IMR-90 (cell line): ENCODE data around the gene NEO1.

ENCODE experiments used
- CEBPB ChIP-seq: IDR thresholded peaks from 2 replicates; pipeline ENCODE4 v1.6.1; 2012; ENCODE audit warnings: low read depth, low read length, improper control_type of control experiment
- CHD1 ChIP-seq: IDR thresholded peaks from 2 replicates; pipeline ENCODE4 v1.6.1; 2012; ENCODE audit warnings: low read depth, low read length, improper control_type of control experiment
- MXI1 ChIP-seq: IDR thresholded peaks from 2 replicates; pipeline ENCODE4 v1.6.1; 2012; ENCODE audit warnings: low read depth, mild to moderate bottlenecking, low read length, moderate library complexity, borderline replicate concordance
- POLR2A ChIP-seq: IDR thresholded peaks from 2 replicates; pipeline ENCODE4 v1.6.1; 2012; ENCODE audit warnings: mild to moderate bottlenecking, low read depth, low read length
- RAD21 ChIP-seq: IDR thresholded peaks from 2 replicates; pipeline ENCODE4 v1.6.1; 2012; ENCODE audit warnings: low read length, improper control_type of control experiment
- RFX5 ChIP-seq: IDR thresholded peaks from 2 replicates; pipeline ENCODE4 v1.8.0; 2012; ENCODE audit warnings: low read depth, mild to moderate bottlenecking, low read length, moderate library complexity
- SMC3 ChIP-seq: fragments of 150-350 bp; IDR thresholded peaks from 2 replicates; pipeline ENCODE4 v1.6.1; 2016; ENCODE audit warnings: low read depth, mild to moderate bottlenecking, antibody characterized with exemption, low read length, moderate library complexity
- TF ChIP-seq, protein P1 (sequence below): conservative IDR thresholded peaks from 2 replicates; pipeline ENCODE4 v1.5.1; 2012; ENCODE audit warnings: mild to moderate bottlenecking, low read depth, low read length, improper control_type of control experiment
- TF ChIP-seq, protein P2 (sequence below): fragments of 150-350 bp; IDR thresholded peaks from 2 replicates; pipeline ENCODE4 v1.6.1; 2016; ENCODE audit warnings: low read depth, mild to moderate bottlenecking, low read length, moderate library complexity, borderline replicate concordance
- TF ChIP-seq, protein P3 (sequence below): fragments of 150-350 bp; IDR thresholded peaks from 2 replicates; pipeline ENCODE4 v1.6.1; 2017; ENCODE audit warnings: mild to moderate bottlenecking, antibody characterized with exemption, low read length, low read depth

DNA sequence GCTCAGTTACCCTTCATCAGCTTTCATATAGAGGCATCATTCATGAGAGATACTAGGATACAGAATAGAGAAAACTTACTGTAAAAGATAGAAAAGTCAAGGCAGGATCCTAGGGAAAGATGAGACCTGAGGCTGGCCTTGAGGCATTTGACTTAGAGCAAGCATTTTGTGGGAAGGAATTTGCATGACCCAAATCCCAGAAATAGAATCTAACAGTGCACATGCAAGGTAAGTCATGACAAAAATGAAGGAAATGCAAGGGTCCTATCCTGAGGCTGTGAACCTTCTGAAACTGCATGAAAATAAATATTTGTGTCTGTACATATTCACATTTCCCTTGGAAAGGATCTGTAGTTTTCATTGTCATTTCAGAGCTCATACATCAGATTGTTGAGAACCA, 194.2 kb downstream of the NEO1 start:
- TF ChIP-seq CHD1, result no peak
- TF ChIP-seq, protein P1, sequence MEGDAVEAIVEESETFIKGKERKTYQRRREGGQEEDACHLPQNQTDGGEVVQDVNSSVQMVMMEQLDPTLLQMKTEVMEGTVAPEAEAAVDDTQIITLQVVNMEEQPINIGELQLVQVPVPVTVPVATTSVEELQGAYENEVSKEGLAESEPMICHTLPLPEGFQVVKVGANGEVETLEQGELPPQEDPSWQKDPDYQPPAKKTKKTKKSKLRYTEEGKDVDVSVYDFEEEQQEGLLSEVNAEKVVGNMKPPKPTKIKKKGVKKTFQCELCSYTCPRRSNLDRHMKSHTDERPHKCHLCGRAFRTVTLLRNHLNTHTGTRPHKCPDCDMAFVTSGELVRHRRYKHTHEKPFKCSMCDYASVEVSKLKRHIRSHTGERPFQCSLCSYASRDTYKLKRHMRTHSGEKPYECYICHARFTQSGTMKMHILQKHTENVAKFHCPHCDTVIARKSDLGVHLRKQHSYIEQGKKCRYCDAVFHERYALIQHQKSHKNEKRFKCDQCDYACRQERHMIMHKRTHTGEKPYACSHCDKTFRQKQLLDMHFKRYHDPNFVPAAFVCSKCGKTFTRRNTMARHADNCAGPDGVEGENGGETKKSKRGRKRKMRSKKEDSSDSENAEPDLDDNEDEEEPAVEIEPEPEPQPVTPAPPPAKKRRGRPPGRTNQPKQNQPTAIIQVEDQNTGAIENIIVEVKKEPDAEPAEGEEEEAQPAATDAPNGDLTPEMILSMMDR, result no peak
- no peak for TF ChIP-seq POLR2A
- no peak for TF ChIP-seq MXI1
- no peak for TF ChIP-seq RFX5
- TF ChIP-seq, protein P2, sequence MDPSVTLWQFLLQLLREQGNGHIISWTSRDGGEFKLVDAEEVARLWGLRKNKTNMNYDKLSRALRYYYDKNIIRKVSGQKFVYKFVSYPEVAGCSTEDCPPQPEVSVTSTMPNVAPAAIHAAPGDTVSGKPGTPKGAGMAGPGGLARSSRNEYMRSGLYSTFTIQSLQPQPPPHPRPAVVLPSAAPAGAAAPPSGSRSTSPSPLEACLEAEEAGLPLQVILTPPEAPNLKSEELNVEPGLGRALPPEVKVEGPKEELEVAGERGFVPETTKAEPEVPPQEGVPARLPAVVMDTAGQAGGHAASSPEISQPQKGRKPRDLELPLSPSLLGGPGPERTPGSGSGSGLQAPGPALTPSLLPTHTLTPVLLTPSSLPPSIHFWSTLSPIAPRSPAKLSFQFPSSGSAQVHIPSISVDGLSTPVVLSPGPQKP, result no peak
- TF ChIP-seq, protein P3, sequence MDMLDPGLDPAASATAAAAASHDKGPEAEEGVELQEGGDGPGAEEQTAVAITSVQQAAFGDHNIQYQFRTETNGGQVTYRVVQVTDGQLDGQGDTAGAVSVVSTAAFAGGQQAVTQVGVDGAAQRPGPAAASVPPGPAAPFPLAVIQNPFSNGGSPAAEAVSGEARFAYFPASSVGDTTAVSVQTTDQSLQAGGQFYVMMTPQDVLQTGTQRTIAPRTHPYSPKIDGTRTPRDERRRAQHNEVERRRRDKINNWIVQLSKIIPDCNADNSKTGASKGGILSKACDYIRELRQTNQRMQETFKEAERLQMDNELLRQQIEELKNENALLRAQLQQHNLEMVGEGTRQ, result no peak
- TF ChIP-seq RAD21, result no peak
- no peak for TF ChIP-seq SMC3
- TF ChIP-seq CEBPB, result no peak
